ENCODE data around the gene PAF1.

Gene PAF1

GRCh38 chr19:39406656-39407409, 15.9 kb upstream of the PAF1 start, which contains the start of gene ZFP36:
ZFP36 (plus strand) TSS chr19:39406847; CDS start chr19:39406905, 58 bp downstream.
- in situ Hi-C loops (cut with HindIII; ENCODE audit: low sequenced_read_pairs): no loop called here

GRCh38 chr19:39405958-39406655, 15.2 kb upstream of the PAF1 start:
- in situ Hi-C loops (cut with HindIII; ENCODE audit: low sequenced_read_pairs): no loop called here

- in situ Hi-C loops (cut with HindIII; ENCODE audit: low sequenced_read_pairs): no loop called here
Observed at GRCh38 chr19:39405261-39405957, 14.5 kb upstream of the PAF1 start.

GRCh38 chr19:39403331-39404312, 12.7 kb upstream of the PAF1 start:
- in situ Hi-C loops (cut with HindIII; ENCODE audit: low sequenced_read_pairs): no loop called here

- in situ Hi-C loops (cut with HindIII; ENCODE audit: low sequenced_read_pairs): no loop called here
Observed at GRCh38 chr19:39402346-39403300, 11.7 kb upstream of the PAF1 start.

- in situ Hi-C loops (cut with HindIII; ENCODE audit: low sequenced_read_pairs): no loop called here
Observed at GRCh38 chr19:39401549-39402345, 10.8 kb upstream of the PAF1 start.

- in situ Hi-C loops (cut with HindIII; ENCODE audit: low sequenced_read_pairs): no loop called here
Observed at GRCh38 chr19:39401070-39401548, 10.2 kb upstream of the PAF1 start.

GRCh38 chr19:39400061-39400460, 9.2 kb upstream of the PAF1 start:
- in situ Hi-C loops (cut with HindIII; ENCODE audit: low sequenced_read_pairs): no loop called here

GRCh38 chr19:39399668-39400050, 8.8 kb upstream of the PAF1 start:
- in situ Hi-C loops (cut with HindIII; ENCODE audit: low sequenced_read_pairs): no loop called here

GRCh38 chr19:39398297-39398864, 7.5 kb upstream of the PAF1 start:
- in situ Hi-C loops (cut with HindIII; ENCODE audit: low sequenced_read_pairs): no loop called here

GRCh38 chr19:39397360-39398296, 6.7 kb upstream of the PAF1 start:
- in situ Hi-C loops (cut with HindIII; ENCODE audit: low sequenced_read_pairs): no loop called here

GRCh38 chr19:39390451-39390750, 505 bp downstream of the PAF1 start:
- in situ Hi-C loops (cut with HindIII; ENCODE audit: low sequenced_read_pairs): no loop called here

- in situ Hi-C loops (cut with HindIII; ENCODE audit: low sequenced_read_pairs): no loop called here
Observed at GRCh38 chr19:39389631-39390414, 1.1 kb downstream of the PAF1 start.

GRCh38 chr19:39388657-39389056, 2.2 kb downstream of the PAF1 start:
- in situ Hi-C loops (cut with HindIII; ENCODE audit: low sequenced_read_pairs): no loop called here

- in situ Hi-C loops (cut with HindIII; ENCODE audit: low sequenced_read_pairs): no loop called here
Observed at GRCh38 chr19:39386557-39386956, 4.3 kb downstream of the PAF1 start.

GRCh38 chr19:39385629-39386411, 5.1 kb downstream of the PAF1 start:
- in situ Hi-C loops (cut with HindIII; ENCODE audit: low sequenced_read_pairs): no loop called here
